Measurements from ENCODE around the gene LMNA.
"Not testable (repeated sequence)": the region's sequence is repeated elsewhere in the genome, so short reads cannot be mapped to it uniquely, and the experiment has no call there.

LMNA gene

DNA sequence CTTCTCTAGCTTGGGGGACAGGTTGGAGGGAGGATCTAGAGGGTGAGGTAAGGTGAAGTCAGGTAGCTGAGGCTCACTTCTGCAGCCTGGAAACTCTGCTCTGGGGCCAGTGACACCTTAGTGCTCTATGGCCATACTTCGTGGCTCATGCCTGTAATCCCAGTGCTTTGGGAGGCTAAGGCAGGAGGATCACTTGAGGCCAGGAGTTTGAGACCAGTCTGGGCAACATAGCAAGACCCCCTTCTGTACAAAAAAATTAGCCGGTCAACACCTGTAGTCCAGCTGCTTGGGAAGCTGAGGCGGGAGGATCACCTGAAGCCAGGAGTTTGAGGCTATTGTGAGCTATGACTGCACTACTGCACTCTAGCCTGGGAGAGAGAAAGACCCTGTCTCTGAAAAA, 5.8 kb downstream of the LMNA start:
- H3K27ac ChIP-seq (ENCODE audit: low read depth, low read length) = no peak overlapping the region
- H3K79me2 ChIP-seq (ENCODE audit: control insufficient read depth, low read length) = no peaks in the 10 kb centered on the region
- H3K27me3 ChIP-seq (ENCODE audit: control insufficient read depth, low read length) = peaks cover 13% of the 10 kb centered on the region
- no peak overlapping the region for H3K4me3 ChIP-seq (ENCODE audit: low read length)
- no peaks in the 10 kb centered on the region for H4K20me1 ChIP-seq (ENCODE audit: control insufficient read depth, insufficient read depth, low read depth, low read length)
- H3K9me2 ChIP-seq (replicated peaks; ENCODE audit: control insufficient read depth, low read length) = no peaks in the 10 kb centered on the region
- no peak for TF ChIP-seq EZH2phosphoT487 (IDR thresholded peaks at IDR 0.05; ENCODE audit: borderline replicate concordance, low read length)
- TF ChIP-seq, protein P1, sequence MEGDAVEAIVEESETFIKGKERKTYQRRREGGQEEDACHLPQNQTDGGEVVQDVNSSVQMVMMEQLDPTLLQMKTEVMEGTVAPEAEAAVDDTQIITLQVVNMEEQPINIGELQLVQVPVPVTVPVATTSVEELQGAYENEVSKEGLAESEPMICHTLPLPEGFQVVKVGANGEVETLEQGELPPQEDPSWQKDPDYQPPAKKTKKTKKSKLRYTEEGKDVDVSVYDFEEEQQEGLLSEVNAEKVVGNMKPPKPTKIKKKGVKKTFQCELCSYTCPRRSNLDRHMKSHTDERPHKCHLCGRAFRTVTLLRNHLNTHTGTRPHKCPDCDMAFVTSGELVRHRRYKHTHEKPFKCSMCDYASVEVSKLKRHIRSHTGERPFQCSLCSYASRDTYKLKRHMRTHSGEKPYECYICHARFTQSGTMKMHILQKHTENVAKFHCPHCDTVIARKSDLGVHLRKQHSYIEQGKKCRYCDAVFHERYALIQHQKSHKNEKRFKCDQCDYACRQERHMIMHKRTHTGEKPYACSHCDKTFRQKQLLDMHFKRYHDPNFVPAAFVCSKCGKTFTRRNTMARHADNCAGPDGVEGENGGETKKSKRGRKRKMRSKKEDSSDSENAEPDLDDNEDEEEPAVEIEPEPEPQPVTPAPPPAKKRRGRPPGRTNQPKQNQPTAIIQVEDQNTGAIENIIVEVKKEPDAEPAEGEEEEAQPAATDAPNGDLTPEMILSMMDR (IDR thresholded peaks at IDR 0.05; ENCODE audit: low read depth, low read length, poor library complexity, severe bottlenecking) = no peak
- H3F3A ChIP-seq (ENCODE audit: control insufficient read depth, insufficient read depth) = peaks cover 3% of the 10 kb centered on the region; the same call in 1 of the 2 replicates
- H3K4me2 ChIP-seq (ENCODE audit: low read length) = no peak overlapping the region
- H3K4me1 ChIP-seq (ENCODE audit: control insufficient read depth, low read length) = peaks cover 18% of the 10 kb centered on the region
- no peaks in the 10 kb centered on the region for H3K36me3 ChIP-seq (ENCODE audit: control insufficient read depth, low read length)
- H3K9me3 ChIP-seq (ENCODE audit: control insufficient read depth, insufficient read depth, low read length) = no peaks in the 10 kb centered on the region

DNA sequence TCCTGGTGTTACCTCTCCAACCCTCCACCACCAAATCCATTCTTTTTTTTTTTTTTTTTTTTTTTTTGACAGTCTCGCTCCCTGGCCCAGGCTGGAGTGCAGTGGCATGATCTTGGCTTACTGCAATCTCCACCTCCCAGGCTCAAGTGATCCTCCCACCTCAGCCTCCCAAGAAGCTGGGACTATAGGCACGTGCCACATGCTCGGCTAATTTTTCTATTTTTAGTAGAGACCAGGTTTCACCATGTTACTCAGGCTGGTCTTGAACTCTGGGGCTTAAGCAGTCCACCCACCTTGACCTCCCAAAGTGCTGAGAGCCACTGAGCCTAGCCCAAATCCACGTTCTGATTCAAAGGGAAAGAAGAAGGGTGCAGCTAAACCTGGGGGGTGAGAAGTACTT, 6.5 kb downstream of the LMNA start:
- not testable (repeated sequence) for H3K9me2 ChIP-seq (replicated peaks; ENCODE audit: control insufficient read depth, low read length); H3F3A ChIP-seq (ENCODE audit: control insufficient read depth, insufficient read depth); H3K4me3 ChIP-seq (ENCODE audit: low read length); H3K79me2 ChIP-seq (ENCODE audit: control insufficient read depth, low read length); H4K20me1 ChIP-seq (ENCODE audit: control insufficient read depth, insufficient read depth, low read depth, low read length); H3K36me3 ChIP-seq (ENCODE audit: control insufficient read depth, low read length); H3K27ac ChIP-seq (ENCODE audit: low read depth, low read length); H3K4me2 ChIP-seq (ENCODE audit: low read length); H3K9me3 ChIP-seq (ENCODE audit: control insufficient read depth, insufficient read depth, low read length); H3K27me3 ChIP-seq (ENCODE audit: control insufficient read depth, low read length)
- H3K4me1 ChIP-seq (ENCODE audit: control insufficient read depth, low read length) = peaks cover 20% of the 10 kb centered on the region

DNA sequence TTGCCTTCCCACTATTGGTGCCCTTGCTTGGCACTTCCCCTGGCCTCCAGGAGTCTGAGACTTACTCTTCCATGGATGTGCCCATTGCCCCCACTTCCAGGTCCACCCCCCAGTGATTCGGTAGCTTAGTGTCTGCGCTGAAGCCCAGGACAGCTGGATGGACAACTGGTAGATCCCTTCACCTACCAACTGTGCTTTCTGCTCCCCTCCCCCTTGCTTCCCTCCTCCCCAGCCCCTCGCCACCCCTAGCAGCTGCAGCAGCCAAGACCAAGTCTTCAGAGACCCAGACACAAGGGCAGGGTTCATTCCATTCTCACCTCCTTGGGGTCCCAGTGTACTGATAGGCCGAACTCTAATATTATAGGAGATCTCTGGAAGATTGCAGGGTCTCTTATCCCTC, 6.9 kb downstream of the LMNA start:
- Histone ChIP-seq H3K9me3 (ENCODE audit: control insufficient read depth, insufficient read depth, low read length) (no peaks in the 10 kb centered on the region), H3K79me2 (ENCODE audit: control insufficient read depth, low read length) (no peaks in the 10 kb centered on the region), H4K20me1 (ENCODE audit: control insufficient read depth, insufficient read depth, low read depth, low read length) (no peaks in the 10 kb centered on the region), H3K4me2 (ENCODE audit: low read length) (no peak overlapping the region), H3K9me2 (replicated peaks; ENCODE audit: control insufficient read depth, low read length) (no peaks in the 10 kb centered on the region), H3K27me3 (ENCODE audit: control insufficient read depth, low read length) (0 out of 2 replicates have a peak, but pooled peaks cover 3% of the 10 kb centered on the region), H3K36me3 (ENCODE audit: control insufficient read depth, low read length) (no peaks in the 10 kb centered on the region), H3K4me1 (ENCODE audit: control insufficient read depth, low read length) (peaks cover 24% of the 10 kb centered on the region), H3F3A (ENCODE audit: control insufficient read depth, insufficient read depth) (peaks cover 3% of the 10 kb centered on the region; the same call in 1 of the 2 replicates), H3K27ac (ENCODE audit: low read depth, low read length) (no peak overlapping the region), H3K4me3 (ENCODE audit: low read length) (no peak overlapping the region)
- TF ChIP-seq, protein P1 (IDR thresholded peaks at IDR 0.05; ENCODE audit: low read depth, low read length, poor library complexity, severe bottlenecking) = no peak
- no peak for TF ChIP-seq EZH2phosphoT487 (IDR thresholded peaks at IDR 0.05; ENCODE audit: borderline replicate concordance, low read length)

DNA sequence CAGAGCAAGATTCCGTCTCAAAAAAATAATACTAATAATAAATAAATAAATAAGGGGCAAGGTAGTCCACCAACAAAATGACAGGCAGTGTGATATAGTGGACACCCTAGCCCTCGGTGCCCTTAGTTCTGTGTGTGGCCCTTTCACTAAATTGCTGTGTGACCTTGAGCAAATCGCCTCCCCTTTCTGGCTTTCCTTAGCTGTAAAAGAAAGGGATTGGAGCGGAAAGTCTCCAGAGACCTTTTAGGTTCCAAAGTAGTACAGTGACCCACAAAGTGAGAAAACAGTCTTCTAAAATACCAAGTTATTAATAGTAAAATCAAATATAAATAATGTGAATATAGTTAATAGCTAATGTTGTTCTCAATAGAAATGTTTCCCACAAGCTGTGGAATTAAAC, 7.6 kb downstream of the LMNA start:
- Histone ChIP-seq H4K20me1 (ENCODE audit: control insufficient read depth, insufficient read depth, low read depth, low read length) (no peaks in the 10 kb centered on the region), H3K4me3 (ENCODE audit: low read length) (no peak overlapping the region)
- TF ChIP-seq EZH2phosphoT487 (IDR thresholded peaks at IDR 0.05; ENCODE audit: borderline replicate concordance, low read length) = no peak
- TF ChIP-seq, protein P1 (IDR thresholded peaks at IDR 0.05; ENCODE audit: low read depth, low read length, poor library complexity, severe bottlenecking) = no peak

More for the DNA sequence above, 7.6 kb downstream of the LMNA start:
- peaks cover 3% of the 10 kb centered on the region; the same call in 1 of the 2 replicates for H3F3A ChIP-seq (ENCODE audit: control insufficient read depth, insufficient read depth)
- H3K4me2 ChIP-seq (ENCODE audit: low read length) = no peak overlapping the region
- H3K79me2 ChIP-seq (ENCODE audit: control insufficient read depth, low read length) = no peaks in the 10 kb centered on the region
- no peaks in the 10 kb centered on the region for H3K9me2 ChIP-seq (replicated peaks; ENCODE audit: control insufficient read depth, low read length)
- H3K4me1 ChIP-seq (ENCODE audit: control insufficient read depth, low read length) = peaks cover 31% of the 10 kb centered on the region
- no peaks in the 10 kb centered on the region for H3K36me3 ChIP-seq (ENCODE audit: control insufficient read depth, low read length)
- no peak overlapping the region for H3K27ac ChIP-seq (ENCODE audit: low read depth, low read length)
- H3K27me3 ChIP-seq (ENCODE audit: control insufficient read depth, low read length) = 0 out of 2 replicates have a peak, but pooled peaks cover 2% of the 10 kb centered on the region
- no peaks in the 10 kb centered on the region for H3K9me3 ChIP-seq (ENCODE audit: control insufficient read depth, insufficient read depth, low read length)
